Endothelial cell of umbilical vein (primary cell): Measurements from ENCODE around the gene FCGBP.

Source experiments
- EZH2 ChIP-seq: IDR thresholded peaks from 2 replicates; pipeline ENCODE4 v1.6.1; 2012; ENCODE audit warnings: borderline replicate concordance, low read depth, mild to moderate bottlenecking, moderate library complexity, low read length, inconsistent platforms; ENCODE audit not compliant: severe bottlenecking
- MAX ChIP-seq: IDR thresholded peaks from 2 replicates; pipeline ENCODE4 v1.6.1; 2011; ENCODE audit not compliant: insufficient read depth, insufficient read length
- MYC ChIP-seq: IDR thresholded peaks from one replicate; pipeline ENCODE4 v1.6.1; 2011; ENCODE audit warnings: mild to moderate bottlenecking, low read depth, low read length
- POLR2A ChIP-seq: IDR thresholded peaks from 2 replicates; pipeline ENCODE4 v1.6.1; 2012; ENCODE audit warnings: low read depth, mild to moderate bottlenecking, control low read depth, low read length
- POLR2AphosphoS5 ChIP-seq: IDR thresholded peaks from 2 replicates; pipeline ENCODE4 v1.6.1; 2012; ENCODE audit warnings: low read depth, mild to moderate bottlenecking, control low read depth, low read length, moderate library complexity; ENCODE audit not compliant: insufficient read depth
- TF ChIP-seq, protein P1 (sequence below), 2 donors: IDR thresholded peaks; 1 replicate in 1 of 2; 2 replicates in 1 of 2; pipeline ENCODE4 v1.5.1; 2011; ENCODE audit warnings: low read length in 2 of 2, mild to moderate bottlenecking in 2 of 2, moderate library complexity in 2 of 2, control low read depth in 1 of 2, inconsistent platforms in 1 of 2, low read depth in 1 of 2; ENCODE audit not compliant: insufficient read depth in 1 of 2; ENCODE audit errors: extremely low read depth in 1 of 2

DNA sequence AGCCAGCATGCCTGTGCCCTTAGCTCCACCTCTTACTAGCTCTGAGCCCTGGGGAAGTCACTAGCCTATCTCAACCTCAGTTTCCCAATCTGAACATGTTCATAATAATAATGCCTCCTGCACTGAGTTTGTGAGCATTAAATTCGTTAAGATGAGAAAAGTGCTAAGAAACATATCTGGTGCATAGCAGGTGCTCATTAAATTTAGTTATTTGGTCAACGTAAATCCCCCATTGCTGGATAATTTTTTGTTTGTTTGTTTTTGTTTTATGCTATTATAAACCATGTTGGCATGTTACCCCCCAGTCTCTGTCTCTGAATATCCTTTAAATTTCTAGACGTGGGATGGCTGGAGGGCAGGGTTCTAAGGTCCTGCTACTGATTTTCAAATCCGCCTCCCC is 10.6 kb downstream of the FCGBP start:
- TF ChIP-seq, protein P1, sequence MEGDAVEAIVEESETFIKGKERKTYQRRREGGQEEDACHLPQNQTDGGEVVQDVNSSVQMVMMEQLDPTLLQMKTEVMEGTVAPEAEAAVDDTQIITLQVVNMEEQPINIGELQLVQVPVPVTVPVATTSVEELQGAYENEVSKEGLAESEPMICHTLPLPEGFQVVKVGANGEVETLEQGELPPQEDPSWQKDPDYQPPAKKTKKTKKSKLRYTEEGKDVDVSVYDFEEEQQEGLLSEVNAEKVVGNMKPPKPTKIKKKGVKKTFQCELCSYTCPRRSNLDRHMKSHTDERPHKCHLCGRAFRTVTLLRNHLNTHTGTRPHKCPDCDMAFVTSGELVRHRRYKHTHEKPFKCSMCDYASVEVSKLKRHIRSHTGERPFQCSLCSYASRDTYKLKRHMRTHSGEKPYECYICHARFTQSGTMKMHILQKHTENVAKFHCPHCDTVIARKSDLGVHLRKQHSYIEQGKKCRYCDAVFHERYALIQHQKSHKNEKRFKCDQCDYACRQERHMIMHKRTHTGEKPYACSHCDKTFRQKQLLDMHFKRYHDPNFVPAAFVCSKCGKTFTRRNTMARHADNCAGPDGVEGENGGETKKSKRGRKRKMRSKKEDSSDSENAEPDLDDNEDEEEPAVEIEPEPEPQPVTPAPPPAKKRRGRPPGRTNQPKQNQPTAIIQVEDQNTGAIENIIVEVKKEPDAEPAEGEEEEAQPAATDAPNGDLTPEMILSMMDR (IDR thresholded peaks at IDR 0.05; ENCODE audit: extremely low read depth in 1 of 2, insufficient read depth in 1 of 2, low read depth in 1 of 2, low read length in 2 of 2) = no peak
- TF ChIP-seq POLR2AphosphoS5 (no peak), POLR2A (no peak), EZH2 (no peak), MAX (no peak), MYC (no peak)
